GM19372 (cell line): ENCODE data around the gene ZNF823.
"Not testable (repeated sequence)": the region's sequence is repeated elsewhere in the genome, so short reads cannot be mapped to it uniquely, and the experiment has no call there.

Experiments
- ATAC-seq: cut with Tn5 transposase; IDR thresholded peaks from one replicate; pipeline ENCODE4 v1.9.1; 2021; ENCODE audit warnings: mild to moderate bottlenecking, low read depth, moderate library complexity; ENCODE audit not compliant: unreplicated experiment

Gene ZNF823

DNA sequence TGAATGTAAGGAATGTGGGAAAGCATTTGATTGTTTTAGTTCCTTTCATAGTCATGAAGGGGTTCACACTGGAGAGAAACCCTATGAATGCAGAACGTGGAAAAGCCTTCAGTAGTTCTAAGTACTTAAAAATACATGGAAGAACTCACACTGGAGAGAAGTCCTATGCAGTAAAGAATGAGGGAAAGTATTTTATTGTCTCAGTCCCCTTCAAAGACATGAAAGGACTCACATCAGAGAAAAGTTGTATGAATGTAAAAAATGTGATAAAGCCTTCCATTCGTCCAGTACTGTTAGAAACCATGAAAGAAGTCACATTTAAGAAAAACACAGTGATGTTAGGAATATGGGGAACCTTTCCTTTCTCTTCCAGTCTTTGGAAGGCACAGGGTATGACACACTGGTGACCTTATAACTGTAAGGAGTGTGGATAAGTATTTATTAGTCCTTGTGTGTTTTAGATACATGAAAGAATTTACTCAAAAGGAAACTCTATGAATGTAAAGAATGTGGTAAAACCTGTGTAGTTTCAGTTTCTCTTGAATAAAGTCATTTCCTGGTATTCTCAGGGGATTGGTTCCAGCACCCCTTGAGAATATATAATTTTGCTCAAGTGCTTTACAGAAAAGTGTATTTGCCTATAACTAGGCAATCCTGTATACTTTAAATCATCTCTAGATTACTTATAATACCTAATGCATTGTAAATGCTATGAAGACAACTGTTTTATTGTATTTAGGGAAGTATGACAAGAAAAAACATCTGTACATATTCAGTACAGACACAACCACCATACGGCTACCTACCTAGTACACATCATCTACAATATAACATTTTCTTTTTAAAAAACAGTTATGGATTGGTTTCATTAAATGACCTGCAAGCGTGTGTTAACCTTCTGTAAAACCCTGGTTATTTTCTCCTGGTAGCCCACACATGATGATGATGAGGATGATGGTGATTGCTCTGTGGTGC lies 52.8 kb downstream of the ZNF823 start:
- ATAC-seq: no peak

DNA sequence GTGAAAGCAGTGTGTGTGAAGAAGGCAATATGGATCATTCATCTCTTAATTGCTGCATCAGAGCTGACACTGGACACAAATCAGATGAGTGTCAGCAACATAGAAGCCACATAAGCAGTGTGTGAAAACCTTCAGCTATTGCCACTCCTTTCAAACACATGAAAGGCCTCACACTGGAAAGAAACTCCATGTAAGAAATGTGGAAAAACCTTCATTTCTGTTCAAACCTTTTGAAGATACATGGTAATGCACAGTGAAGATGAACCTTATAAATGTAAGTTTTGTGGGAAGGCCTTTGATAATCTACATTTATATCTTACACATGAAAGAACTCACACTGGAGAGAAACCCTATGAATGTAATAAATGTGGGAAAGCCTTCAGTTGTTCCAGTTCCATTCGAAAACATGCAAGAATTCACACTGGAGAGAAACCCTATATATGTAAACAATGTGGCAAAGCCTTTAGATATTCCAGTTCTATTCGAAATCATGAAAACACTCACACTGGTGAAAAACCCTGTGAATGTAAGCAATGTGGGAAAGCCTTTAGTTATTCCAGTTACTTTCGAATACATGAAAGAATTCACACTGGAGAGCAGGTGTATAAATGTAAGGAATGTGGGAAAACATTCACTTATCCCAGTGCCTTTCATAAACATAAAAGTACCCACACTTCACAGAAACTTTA lies 53.6 kb downstream of the ZNF823 start:
- ATAC-seq: no peak

DNA sequence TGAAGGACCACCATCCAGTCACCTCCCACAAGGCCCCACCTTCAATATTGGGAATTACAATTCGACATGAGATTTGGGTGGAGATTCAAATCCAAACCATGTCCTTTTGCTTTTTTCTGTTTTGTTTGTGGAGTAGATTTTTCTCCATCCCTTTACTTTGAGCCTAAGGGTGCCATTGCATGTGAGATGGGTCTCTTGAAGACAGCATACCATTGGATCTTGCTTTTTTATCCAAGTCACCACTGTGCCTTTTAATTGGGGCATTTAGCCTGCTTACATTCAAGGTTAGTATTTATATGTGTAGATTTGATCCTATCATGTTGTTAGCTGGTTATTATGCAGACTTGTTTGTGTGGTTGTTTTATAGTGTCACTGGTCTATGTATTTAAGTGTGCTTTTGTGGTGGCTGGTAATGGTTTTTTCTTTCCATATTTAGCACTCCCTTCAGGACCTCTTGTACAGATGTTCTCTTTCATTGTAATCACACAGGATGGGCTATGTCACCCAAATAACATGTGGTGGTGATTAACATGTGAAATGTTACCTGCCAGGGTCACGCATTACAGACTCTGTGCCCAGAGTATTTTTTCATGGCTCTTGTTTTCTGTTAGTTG lies 58.0 kb downstream of the ZNF823 start:
- ATAC-seq: no peak

DNA sequence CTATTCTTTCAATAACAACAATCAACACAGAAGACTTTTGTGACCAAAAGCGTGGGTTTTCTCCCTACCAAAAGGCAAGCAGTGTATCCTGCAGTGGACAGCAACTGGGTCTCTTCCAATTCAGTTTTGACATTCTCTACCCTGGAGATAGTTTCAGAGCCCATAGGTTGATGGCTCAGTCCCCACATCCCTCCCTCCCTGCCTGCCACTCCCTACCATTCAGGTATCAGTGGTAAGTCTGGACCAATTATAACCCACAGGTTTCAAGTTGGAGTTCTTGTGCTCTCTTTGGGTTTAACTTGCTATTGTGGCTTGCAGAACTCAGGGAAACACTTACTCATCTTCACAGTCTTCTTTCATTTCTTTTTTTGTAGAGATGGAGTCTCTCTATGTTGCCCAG lies 60.2 kb downstream of the ZNF823 start:
- no peak for ATAC-seq

DNA sequence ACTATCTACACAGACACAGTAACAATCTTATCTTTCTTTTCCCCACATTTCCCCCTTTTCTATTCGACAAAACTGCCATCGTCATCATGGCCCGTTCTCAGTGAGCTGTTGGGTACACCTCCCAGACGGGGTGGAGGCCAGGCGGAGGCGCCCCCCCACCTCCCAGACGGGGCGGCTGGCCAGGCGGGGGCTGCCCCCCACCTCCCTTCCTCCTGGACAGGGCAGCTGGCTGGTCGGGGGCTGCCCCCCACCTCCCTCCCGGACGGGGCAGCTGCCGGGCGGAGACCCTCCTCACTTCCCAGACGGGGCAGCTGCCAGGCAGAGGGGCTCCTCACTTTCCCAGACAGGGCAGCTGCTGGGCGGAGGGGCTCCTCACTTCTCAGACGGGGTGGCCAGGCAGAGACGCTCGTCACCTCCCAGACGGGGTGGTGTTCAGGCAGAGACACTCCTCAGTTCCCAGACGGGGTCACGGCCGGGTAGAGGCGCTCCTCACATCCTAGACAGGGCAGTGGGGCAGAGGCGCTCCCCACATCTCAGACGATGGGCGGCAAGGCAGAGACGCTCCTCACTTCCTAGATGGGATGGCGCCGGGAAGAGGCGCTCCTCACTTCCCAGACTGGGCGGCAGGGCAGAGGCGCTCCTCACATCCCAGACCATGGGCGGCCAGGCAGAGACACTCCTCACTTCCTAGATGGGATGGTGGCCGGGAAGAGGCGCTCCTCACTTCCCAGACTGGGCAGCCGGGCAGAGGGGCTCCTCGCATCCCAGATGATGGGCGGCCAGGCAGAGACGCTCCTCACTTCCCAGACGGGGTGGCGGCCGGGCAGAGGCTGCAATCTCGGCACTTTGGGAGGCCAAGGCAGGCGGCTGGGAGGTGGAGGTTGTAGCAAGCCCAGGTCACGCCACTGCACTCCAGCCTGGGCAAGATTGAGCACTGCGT lies 61.8 kb downstream of the ZNF823 start:
- not testable (repeated sequence) for ATAC-seq

DNA sequence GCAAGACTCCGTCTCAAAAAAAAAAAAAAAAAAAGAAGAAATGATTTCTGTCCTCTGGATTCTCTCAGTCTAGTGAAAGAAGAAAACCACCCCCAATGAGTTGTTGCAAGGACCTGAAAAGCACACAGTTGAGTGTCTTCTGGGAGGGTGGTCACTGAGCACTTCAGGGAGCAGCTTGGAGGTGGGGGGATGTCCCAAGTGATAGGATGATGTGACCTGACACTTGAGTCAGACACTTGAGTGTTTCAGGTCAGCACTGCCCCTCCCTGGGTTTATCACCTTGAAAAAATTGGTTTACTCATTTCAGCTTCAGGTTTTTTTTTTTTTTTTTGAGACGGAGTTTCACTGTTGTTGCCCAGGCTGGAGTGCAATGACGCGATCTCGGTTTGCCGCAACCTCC lies 63.2 kb downstream of the ZNF823 start:
- ATAC-seq: no peak

GRCh38 chr19:11674067-11674492 lies 64.7 kb downstream of the ZNF823 start:
- no peak for ATAC-seq

DNA sequence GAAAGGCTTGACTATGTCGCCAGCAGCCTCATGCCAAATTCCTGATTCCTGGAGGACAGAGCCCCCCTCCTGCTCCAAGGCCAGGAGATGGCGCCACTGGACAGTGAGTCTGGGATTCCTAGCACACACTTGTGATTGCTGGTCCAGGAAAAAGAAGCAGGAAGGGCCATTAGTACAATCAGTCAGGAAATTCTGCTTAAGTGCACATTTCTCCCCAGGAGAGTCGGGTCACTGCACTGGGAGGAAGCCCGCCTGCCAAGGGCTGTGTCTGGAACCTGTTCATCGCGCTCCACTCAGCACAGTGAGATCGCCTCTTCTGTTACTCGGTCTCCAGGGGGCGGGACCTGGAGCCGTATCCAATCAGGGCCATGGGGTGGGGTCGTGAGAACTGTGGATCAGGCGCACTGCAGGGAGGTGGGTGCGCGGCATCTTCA lies 65.1 kb downstream of the ZNF823 start:
- ATAC-seq: no peak
